SK-N-SH treated with all-trans-retinoic acid at 6 μM for 48 hours (cell line): ENCODE data around the gene CD86.

Experiments
- POU6F1 ChIP-seq: fragments of 250-450 bp; sonication (Bioruptor Pico); IDR thresholded peaks from 2 replicates; pipeline ENCODE4 v1.8.0; 2021; ENCODE audit warnings: low read depth, mild to moderate bottlenecking, moderate library complexity, borderline replicate concordance
- ZC3H10 ChIP-seq: fragments of 250-450 bp; sonication (Bioruptor Pico); IDR thresholded peaks from 2 replicates; pipeline ENCODE4 v1.5.1; 2021; ENCODE audit warnings: mild to moderate bottlenecking, moderate library complexity
- ZFP30 ChIP-seq: fragments of 450-650 bp; formaldehyde crosslinking; IDR thresholded peaks from 2 replicates; pipeline ENCODE4 v1.5.0; 2022; ENCODE audit warnings: mild to moderate bottlenecking, moderate library complexity

DNA sequence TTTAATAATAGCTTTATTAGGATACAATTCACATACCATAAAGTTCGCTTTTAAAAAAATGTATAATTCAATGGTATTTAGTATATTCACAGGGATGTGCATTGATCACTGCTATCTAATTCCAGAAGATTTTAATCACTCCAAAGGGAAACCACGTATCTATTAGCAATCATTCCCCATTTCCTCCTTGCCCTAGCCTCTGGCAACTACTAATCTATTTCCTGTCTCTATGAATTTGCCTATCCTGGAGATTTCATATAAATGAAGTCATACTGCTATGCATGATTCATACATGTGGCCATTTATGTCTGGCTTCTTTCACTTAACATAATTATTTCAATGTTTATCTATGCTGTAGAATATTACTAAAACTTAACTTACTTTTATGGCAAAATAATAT, 96.3 kb downstream of the CD86 start:
- TF ChIP-seq POU6F1, result no peak
- TF ChIP-seq ZFP30 (CRISPR knock-in tag), result no peak
- TF ChIP-seq ZC3H10 (CRISPR knock-in tag), result no peak
